Osteoblast (primary cell): ENCODE measurements around the gene PCDH9. TPM values are rescaled to one million over a fixed set of nuclear protein-coding genes. Genes with fewer than 3 reads are reported as not detected.

Experiments
- DNase-seq: peaks from one replicate; pipeline ENCODE4 v3.0.0; 2011; ENCODE audit warnings: low spot score, mixed read lengths; ENCODE audit not compliant: insufficient read length; ENCODE audit errors: missing footprints
- H2AFZ ChIP-seq: 2 replicates; pipeline ENCODE4 v1.6.0; 2011; ENCODE audit warnings: mild to moderate bottlenecking, low read length
- H3K27ac ChIP-seq: 2 replicates; pipeline ENCODE4 v1.5.1; 2011; ENCODE audit warnings: mild to moderate bottlenecking, low read depth, low read length, moderate library complexity
- H3K27me3 ChIP-seq: 2 replicates; pipeline ENCODE4 v1.6.0; 2012; ENCODE audit warnings: mild to moderate bottlenecking, control low read depth, inconsistent platforms, low read length, moderate library complexity; ENCODE audit not compliant: insufficient read depth
- H3K36me3 ChIP-seq: 2 replicates; pipeline ENCODE4 v1.5.1; 2011; ENCODE audit warnings: mild to moderate bottlenecking, low read length, control low read depth, moderate library complexity; ENCODE audit not compliant: insufficient read depth
- H3K4me1 ChIP-seq: 2 replicates; pipeline ENCODE4 v1.5.1; 2011; ENCODE audit warnings: mild to moderate bottlenecking, low read length, control low read depth, moderate library complexity; ENCODE audit not compliant: insufficient read depth
- H3K4me2 ChIP-seq: 2 replicates; pipeline ENCODE4 v1.6.0; 2011; ENCODE audit warnings: mild to moderate bottlenecking, low read length; ENCODE audit not compliant: insufficient read depth
- H3K4me3 ChIP-seq: fragments of 200-600 bp; sonication (generic); 3 replicates; pipeline ENCODE4 v1.5.1; 2012; ENCODE audit warnings: mild to moderate bottlenecking, low read length, inconsistent platforms; ENCODE audit not compliant: insufficient read depth
- H3K79me2 ChIP-seq: 2 replicates; pipeline ENCODE4 v1.6.0; 2012; ENCODE audit warnings: mild to moderate bottlenecking, low read length, control low read depth, inconsistent platforms; ENCODE audit not compliant: insufficient read depth
- H3K9me3 ChIP-seq: 2 replicates; pipeline ENCODE4 v1.5.1; 2011; ENCODE audit warnings: low read depth, low read length, control low read depth
- H4K20me1 ChIP-seq: 2 replicates; pipeline ENCODE4 v1.6.0; 2012; ENCODE audit warnings: mild to moderate bottlenecking, low read length, control low read depth; ENCODE audit not compliant: insufficient read depth
- total RNA-seq: library from RNA; depleted of rRNA; stranded (reverse); fragments of >200 nt; gene quantifications from 2 replicates; pipeline ENCODE4 v1.2.3, GENCODE V29; 2012
- TF ChIP-seq, protein P1 (sequence below): IDR thresholded peaks from 2 replicates; pipeline ENCODE4 v1.5.1; 2011; ENCODE audit warnings: mild to moderate bottlenecking, low read depth, low read length, moderate library complexity; ENCODE audit errors: extremely low read depth

The PCDH9 gene
- total RNA-seq, 1 donor = 1.1 TPM

DNA sequence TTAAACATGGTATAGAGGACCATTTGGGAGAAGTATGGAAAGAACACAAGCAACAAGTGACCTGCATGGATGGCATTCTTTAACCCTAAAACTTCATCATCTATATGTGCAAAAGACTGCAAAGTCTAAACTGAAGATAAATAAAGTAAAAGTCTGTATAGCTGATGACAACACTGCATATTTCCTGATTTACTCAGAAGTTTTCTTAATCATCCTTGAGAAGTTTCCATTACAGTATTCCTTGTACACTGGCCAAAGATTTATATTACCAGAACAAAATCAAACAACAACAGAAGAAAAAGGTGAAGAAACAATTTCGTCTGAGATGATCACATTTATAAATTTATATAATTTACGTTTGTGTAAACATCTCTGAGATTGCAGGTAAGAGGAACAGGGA is 805.7 kb downstream of the PCDH9 start:
- H3K4me3 ChIP-seq = no peak overlapping the region
- H4K20me1 ChIP-seq = no peaks in the 10 kb centered on the region
- peaks cover 7% of the 10 kb centered on the region for H3K4me1 ChIP-seq
- no peak for DNase-seq
- no peak overlapping the region for H2AFZ ChIP-seq
- TF ChIP-seq, protein P1, sequence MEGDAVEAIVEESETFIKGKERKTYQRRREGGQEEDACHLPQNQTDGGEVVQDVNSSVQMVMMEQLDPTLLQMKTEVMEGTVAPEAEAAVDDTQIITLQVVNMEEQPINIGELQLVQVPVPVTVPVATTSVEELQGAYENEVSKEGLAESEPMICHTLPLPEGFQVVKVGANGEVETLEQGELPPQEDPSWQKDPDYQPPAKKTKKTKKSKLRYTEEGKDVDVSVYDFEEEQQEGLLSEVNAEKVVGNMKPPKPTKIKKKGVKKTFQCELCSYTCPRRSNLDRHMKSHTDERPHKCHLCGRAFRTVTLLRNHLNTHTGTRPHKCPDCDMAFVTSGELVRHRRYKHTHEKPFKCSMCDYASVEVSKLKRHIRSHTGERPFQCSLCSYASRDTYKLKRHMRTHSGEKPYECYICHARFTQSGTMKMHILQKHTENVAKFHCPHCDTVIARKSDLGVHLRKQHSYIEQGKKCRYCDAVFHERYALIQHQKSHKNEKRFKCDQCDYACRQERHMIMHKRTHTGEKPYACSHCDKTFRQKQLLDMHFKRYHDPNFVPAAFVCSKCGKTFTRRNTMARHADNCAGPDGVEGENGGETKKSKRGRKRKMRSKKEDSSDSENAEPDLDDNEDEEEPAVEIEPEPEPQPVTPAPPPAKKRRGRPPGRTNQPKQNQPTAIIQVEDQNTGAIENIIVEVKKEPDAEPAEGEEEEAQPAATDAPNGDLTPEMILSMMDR = no peak
- H3K9me3 ChIP-seq = no peaks in the 10 kb centered on the region
- H3K79me2 ChIP-seq = no peaks in the 10 kb centered on the region
- H3K27me3 ChIP-seq = no peaks in the 10 kb centered on the region
- H3K36me3 ChIP-seq = no peaks in the 10 kb centered on the region
- H3K4me2 ChIP-seq = peak overlapping the region; percentile 0
- peak overlapping the region; percentile 58 for H3K27ac ChIP-seq

DNA sequence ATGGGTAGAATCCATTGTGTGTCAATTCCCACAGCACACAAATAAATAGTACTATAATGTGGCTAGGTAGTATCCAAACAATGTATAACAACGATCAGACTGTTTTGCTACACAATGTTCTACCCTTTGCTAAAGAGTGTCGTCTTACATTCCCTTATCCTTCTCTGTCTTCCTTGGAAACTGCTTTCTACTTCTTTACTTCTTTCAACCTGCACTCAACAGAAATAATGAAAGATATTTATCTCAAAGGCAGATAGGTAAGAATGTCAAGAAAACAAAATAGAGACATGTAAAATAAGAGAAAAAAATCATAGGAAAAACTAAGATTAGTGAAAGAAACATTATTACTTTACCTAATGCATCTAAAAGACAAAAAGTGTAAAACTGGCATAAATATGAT is 814.7 kb downstream of the PCDH9 start:
- H2AFZ ChIP-seq = no peak overlapping the region
- no peak overlapping the region for H3K4me3 ChIP-seq
- no peaks in the 10 kb centered on the region for H3K9me3 ChIP-seq
- H3K4me2 ChIP-seq = no peak overlapping the region
- H3K27ac ChIP-seq = no peak overlapping the region
- H3K27me3 ChIP-seq = no peaks in the 10 kb centered on the region
- no peaks in the 10 kb centered on the region for H3K36me3 ChIP-seq
- TF ChIP-seq, protein P1 = no peak
- no peaks in the 10 kb centered on the region for H3K4me1 ChIP-seq
- no peaks in the 10 kb centered on the region for H3K79me2 ChIP-seq
- no peaks in the 10 kb centered on the region for H4K20me1 ChIP-seq
- DNase-seq = no peak

DNA sequence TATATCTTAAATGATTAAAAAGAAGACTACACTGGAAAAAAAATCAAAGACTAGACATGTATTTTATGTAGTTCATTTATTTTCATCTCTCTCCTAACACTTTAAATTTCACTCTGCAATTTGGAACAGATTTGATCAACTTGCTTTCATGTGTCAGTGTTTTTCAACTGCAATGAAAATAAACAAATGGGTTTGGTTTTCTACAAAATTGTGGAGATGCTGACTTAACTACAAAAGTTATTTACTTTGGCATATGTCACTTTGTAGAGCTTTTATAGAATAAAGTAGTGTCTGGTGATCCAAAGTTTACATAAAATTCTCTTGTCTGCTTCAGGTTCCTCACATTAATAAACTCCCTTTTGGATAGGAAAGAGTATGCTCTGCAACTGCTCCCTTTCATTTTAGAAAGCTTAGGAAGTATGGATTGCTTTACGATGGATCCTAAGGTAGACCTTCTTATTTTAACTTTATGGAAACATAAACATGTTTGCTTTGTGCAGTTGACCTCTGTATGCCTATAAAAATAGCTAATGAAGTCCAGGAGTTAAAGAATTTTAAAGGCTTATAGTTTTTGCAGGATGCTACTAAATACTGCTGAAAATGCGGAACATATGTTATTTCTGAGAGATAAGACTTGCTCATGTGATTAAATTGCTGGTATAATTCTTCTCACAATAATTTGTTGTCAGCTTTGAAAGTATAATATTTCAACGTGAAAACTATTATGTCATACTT is 815.9 kb downstream of the PCDH9 start:
- Histone ChIP-seq H2AFZ (no peak overlapping the region), H3K4me1 (no peaks in the 10 kb centered on the region), H4K20me1 (no peaks in the 10 kb centered on the region), H3K4me2 (no peak overlapping the region), H3K9me3 (no peaks in the 10 kb centered on the region), H3K36me3 (no peaks in the 10 kb centered on the region), H3K79me2 (no peaks in the 10 kb centered on the region), H3K27ac (no peak overlapping the region), H3K4me3 (no peak overlapping the region), H3K27me3 (no peaks in the 10 kb centered on the region)
- no peak for DNase-seq
- TF ChIP-seq, protein P1 = no peak

DNA sequence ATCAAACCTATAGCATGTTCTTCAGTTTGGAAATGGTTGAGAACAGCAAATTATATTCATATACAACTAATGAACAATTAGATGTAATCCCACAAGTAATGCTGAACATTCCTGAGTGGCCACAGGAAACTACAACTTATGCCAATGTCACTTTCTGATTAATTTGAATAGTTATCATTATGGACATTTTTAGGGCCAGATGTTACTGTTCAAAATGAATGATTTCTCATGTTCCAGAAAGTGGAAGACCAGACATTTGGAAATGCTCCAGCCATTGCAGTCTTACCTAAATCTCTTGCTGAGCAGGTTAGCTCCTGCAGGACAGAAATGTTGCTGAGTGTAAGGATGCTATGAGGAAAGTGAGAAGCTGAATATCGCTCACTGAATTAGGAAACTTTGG is 819.8 kb downstream of the PCDH9 start:
- no peak overlapping the region for H3K27ac ChIP-seq
- no peak for DNase-seq
- H3K27me3 ChIP-seq = no peaks in the 10 kb centered on the region
- no peak overlapping the region for H3K4me3 ChIP-seq
- no peaks in the 10 kb centered on the region for H4K20me1 ChIP-seq
- H3K79me2 ChIP-seq = no peaks in the 10 kb centered on the region
- no peaks in the 10 kb centered on the region for H3K36me3 ChIP-seq
- TF ChIP-seq, protein P1 = no peak
- peaks cover 17% of the 10 kb centered on the region for H3K4me1 ChIP-seq
- no peak overlapping the region for H2AFZ ChIP-seq
- no peaks in the 10 kb centered on the region for H3K9me3 ChIP-seq
- H3K4me2 ChIP-seq = no peak overlapping the region
